22Rv1 (cell line): ENCODE measurements around the gene DKK3.

Experiments used
- ZFX ChIP-seq: fragments of 450-650 bp; IDR thresholded peaks from 2 replicates; pipeline ENCODE4 v1.6.1; 2017; ENCODE audit warnings: antibody characterized with exemption, borderline replicate concordance
- TF ChIP-seq, protein P1 (sequence below): fragments of 450-650 bp; IDR thresholded peaks from 2 replicates; pipeline ENCODE4 v1.5.1; 2017; ENCODE audit warnings: mild to moderate bottlenecking

DNA sequence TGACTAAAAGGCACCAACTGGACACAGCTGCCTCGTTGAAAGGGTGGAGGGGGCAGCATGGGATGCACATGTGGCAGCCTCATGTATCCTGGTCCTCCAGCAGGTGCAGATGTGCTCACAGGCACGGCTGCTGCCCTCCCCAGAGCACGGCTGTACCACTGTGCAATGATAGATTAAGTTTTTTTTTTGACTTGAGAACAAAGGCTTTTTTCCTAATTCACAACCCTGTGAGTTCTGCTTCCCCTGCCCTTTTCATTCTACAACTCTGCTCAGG is 11.4 kb downstream of the DKK3 start:
- TF ChIP-seq, protein P1, sequence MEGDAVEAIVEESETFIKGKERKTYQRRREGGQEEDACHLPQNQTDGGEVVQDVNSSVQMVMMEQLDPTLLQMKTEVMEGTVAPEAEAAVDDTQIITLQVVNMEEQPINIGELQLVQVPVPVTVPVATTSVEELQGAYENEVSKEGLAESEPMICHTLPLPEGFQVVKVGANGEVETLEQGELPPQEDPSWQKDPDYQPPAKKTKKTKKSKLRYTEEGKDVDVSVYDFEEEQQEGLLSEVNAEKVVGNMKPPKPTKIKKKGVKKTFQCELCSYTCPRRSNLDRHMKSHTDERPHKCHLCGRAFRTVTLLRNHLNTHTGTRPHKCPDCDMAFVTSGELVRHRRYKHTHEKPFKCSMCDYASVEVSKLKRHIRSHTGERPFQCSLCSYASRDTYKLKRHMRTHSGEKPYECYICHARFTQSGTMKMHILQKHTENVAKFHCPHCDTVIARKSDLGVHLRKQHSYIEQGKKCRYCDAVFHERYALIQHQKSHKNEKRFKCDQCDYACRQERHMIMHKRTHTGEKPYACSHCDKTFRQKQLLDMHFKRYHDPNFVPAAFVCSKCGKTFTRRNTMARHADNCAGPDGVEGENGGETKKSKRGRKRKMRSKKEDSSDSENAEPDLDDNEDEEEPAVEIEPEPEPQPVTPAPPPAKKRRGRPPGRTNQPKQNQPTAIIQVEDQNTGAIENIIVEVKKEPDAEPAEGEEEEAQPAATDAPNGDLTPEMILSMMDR: no peak
- TF ChIP-seq ZFX: no peak
